ENCODE measurements around the gene CERT1.

- no peak for TF ChIP-seq CTBP1 (IDR thresholded peaks at IDR 0.05; ENCODE audit: borderline replicate concordance)
- TF ChIP-seq PKNOX1 (IDR thresholded peaks at IDR 0.05) = no peak
- no peak for TF ChIP-seq SUZ12 (IDR thresholded peaks at IDR 0.05)
- TF ChIP-seq ELF4 (IDR thresholded peaks at IDR 0.05) = no peak
- TF ChIP-seq FOXK2 (IDR thresholded peaks at IDR 0.05) = no peak
- no peak for TF ChIP-seq SP1 (IDR thresholded peaks at IDR 0.05)
- TF ChIP-seq ARNT (IDR thresholded peaks at IDR 0.05) = no peak
Observed at GRCh38 chr5:75524071-75524470, 12.6 kb upstream of the CERT1 start.

Measured in HEK293T (cell line).